COLO668 (cell line): ENCODE measurements around the gene FAM13C.

Source experiments
- DNase-seq: peaks from one replicate; lab custom pipeline; 2025; ENCODE audit not compliant: unreplicated experiment; lab: John Stamatoyannopoulos, UW

The FAM13C gene

DNA sequence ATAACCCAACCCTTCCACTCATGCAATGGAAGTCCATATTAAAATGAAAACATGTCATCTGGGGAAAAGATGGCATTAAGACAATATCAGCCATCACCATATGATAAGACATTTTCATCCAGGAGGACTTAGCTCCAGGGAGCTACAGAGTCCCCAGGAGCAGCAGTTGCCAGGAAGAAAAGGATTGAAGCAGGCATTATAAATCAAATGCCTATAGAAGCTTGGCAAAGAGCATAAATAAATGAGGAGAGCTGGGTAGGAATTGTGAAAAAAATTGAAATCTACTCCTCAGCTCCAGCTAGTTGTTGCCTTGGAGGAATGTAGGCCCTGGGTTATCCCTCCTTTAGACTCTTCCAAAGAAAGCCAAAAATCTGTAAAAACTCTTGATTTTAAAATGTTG, 42.5 kb downstream of the FAM13C start:
- DNase-seq = no peak

DNA sequence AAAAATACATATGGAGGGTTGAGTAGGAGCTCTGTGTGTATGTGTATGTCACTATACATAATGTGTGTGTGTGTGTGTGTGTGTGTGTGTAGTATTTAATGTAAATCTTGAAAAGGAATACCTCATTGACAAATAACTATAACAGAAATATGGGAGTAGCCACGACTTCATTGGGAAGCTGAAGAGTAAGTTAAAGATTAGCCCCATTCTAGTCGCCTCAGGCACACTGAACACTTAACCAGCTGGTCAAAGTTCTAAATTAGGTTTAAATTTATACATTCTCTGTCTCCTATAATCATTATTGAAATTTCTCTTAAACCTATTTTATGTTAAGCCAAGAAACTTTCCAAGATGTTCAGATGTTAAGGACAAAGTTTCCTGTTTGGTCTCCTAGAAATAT, 45.3 kb downstream of the FAM13C start:
- no peak for DNase-seq

DNA sequence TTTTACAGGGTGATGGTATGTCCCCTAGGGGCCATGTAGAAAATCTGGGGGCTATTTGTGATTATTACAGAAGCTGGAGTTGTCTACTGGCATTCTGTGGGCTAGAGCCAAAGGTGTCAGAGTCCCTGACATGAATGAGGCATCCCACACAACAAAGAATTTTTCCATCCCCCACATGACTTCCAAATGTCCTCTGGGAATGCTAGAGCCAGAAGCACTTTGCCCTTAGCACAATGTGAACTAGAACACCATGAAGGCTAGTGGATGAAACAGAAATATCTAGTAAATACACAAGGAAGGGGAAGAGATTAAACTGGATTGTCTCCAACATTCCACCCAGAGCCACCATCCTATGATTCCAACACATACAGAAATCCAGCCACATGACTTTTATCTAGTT, 46.9 kb downstream of the FAM13C start:
- DNase-seq = no peak

DNA sequence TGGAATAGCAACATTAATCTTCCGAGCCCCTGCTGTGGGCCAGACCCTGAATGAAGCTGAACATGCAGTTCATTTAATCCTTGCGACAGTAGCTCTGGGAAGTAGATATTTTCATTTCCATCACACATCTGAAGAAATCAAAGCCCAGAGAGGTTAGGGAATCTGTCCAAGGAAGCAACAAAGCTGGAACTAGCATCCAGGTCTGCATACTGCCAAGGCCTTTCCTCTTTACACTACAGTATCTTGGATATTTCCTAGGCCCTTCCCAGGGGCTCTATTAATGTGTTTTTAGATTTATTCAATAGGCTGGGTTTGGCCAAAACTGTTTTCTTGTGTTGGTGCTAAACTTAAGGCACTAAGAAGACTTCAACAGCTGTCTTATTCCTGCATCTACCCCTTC, 48.1 kb downstream of the FAM13C start:
- no peak for DNase-seq

DNA sequence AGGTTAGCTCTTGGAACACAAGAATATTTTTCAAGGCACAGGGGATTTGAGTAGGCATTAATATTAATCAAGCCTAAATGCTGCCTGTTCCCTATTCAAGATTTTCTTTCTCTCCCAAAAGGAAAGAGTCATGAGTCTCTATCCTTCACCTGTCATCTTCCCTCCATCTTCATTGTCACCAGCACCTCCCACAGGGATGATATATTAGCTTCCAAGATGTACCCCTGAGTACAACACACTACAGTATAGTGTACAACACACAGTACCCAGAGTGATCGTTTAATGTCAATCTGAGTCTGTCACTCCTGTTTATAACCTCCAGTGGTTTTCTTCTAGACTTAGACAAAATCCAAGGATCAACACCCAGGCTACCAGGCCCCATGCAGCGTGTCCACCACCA, 50.1 kb downstream of the FAM13C start:
- DNase-seq = no peak

DNA sequence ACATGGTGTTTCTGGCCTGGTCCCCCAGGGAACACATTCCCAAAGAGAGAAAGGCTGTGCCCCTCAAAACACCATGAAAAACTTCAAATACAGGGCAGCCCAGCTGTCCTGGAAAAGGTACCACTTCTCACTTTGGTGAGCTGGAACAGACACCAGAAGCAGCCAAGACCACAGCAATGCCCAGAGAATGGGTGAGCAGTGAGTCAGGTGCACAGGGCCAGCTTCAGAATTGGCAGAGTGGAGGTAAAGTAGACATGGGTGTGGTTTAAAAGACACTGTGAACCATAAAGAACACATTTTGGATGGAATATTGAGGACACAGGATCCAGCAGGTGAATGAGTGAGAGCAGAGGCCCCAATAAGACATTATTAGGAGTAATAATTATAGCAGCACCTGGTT, 51.3 kb downstream of the FAM13C start:
- no peak for DNase-seq

DNA sequence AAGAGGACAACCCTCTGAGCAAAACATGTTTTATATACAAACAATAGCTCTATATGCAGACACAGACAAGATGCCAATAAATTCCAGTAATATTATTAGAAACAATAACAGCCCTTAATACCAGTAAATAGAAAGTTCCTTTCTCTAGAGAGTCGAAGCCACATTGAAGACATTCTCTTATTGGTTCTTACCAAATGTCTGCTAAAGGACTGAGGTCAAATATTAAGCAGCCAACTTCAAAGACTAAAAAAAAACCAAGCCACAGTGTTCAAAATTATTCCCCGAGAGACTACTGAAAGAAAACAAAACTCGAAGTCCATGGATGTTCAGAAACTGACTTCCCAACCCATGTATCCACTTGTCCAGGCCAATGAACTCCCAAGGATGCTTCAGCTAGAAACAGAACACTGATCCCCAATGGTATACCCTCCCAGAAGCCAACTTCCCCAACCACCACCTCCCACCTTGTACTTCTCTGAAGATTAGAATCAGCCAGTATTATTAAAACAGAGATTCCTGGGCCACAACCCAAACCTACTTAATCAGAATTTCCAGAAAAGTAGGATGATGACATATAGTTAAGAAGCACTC, 51.9 kb downstream of the FAM13C start:
- no peak for DNase-seq

DNA sequence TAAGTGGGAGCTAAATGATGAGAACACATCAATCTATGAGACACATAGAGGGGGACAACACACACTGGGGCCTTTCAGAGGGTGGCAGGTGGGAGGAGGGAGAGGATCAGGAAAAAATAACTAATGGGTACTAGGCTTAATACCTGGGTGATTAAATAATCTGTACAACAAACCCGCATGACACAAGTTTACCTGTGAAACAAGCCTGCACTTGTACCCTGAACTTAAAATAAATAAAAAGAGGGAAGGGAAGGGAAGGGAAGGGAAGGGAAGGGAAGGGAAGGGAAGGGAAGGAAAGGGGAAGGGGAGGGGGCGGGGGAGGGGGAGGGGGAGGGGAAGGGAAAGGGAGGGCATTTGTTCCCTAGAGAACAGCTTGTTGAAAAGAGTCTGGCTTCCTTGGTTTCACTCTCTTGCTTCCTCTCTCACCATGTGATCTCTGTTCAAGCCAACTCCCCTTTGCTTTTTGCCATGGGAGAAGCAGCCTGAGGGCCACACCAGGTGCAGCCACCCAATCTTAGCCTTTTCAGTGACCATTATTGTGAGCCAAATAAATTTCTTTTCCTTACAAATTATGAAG, 57.7 kb downstream of the FAM13C start:
- DNase-seq = no peak

DNA sequence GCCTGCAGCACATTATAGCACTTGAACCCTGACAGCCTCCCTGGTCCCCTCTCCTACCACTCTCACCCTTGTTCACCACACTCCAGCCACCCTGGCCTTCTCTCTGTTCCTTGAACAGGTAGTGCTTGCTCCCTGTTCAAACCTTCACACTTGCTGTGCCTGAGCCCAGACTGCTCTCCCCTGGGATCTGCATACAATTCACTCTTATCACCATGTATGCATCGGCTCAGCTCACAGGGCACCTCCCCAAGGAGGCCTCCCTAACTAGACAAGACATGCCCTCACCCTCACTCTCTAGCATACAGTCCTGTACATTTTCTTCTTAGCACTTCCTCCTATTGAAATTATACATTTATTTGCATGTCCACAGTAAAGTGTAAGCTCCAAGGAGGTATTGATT, 59.3 kb downstream of the FAM13C start:
- DNase-seq = no peak

DNA sequence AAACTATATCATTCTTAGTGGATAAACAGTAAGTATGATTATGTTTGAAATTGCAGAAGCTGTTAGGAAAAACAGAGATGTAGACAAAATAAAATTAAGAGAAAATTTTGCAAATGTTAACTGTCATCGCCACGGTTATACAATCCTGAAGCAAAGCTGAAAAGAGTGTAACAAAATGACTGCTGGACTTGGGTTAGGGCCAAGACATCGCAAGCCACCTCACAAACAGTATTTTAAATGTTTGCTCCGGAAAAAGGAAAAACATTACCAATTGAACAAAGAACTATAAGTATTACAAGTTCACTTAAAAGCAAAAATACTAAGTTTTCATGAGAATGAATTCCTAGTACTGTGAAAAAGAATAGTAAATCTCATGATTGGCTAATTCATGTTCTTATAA, 60.0 kb downstream of the FAM13C start:
- no peak for DNase-seq

DNA sequence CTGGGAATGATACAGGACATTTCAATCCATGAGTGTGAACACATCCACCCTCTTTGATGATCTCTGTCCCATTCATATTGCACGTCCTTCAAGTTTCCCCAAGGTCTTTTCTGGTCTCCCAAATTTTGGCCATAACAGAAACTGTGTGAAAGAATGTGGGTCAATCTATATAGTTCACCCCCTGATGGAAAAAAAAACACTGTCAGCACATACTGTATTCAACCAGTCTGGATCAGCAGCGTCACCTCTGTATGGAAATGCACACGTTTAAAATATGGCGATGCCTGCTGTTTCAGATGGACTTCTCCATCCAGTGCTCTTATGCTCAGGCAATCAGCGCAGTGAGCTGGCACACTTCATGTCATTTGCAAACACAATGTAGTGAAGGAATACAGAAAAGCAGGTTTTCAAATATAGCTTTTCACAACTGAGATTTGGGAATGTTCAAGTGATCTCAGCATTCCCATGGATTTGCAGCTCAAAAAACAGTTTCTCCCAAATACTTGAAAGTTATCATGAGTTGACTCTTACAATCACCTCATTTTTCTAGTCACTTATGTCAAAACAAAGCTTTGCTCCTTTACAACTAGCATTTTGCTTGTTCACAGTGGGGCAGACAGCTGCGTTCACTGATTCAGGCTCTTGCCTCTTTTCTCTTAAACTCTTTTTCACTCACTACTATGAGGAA, 61.1 kb downstream of the FAM13C start:
- DNase-seq = no peak

DNA sequence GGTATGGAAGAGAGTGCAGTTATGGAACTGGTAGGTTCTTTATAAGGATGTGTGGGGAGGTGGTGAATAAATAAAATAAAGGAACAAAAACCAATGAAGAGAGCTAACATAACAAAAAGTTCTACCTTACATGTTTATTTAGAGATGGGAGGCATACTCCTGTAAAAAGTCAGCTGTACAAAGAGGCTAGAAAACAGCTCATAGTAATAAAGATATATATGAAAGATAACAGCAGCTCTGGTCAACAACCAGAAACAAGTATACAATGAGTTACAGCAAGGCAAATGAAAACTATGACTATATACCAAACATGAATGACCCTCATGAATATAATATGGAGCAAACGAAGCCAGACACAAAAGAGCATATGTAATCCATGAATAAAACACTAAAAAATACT, 62.0 kb downstream of the FAM13C start:
- no peak for DNase-seq

DNA sequence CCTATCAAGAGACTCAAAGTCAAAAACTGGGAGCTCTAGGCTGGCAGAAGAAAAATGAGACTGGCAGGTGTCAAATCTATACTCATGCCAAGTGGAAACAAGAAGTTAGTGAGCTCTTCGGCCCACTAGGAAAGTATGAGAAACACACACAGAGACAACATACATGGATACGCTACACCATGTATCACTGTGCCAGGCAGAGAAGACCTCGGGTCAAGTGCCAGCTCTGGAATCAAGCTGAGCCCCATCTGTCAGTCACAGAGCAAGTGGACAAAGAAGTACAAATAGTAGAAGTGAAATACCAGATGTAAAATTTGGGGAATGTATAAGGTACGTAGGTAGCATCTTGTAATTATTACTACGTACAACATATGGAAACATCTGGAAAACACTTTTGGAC, 62.4 kb downstream of the FAM13C start:
- DNase-seq = no peak

DNA sequence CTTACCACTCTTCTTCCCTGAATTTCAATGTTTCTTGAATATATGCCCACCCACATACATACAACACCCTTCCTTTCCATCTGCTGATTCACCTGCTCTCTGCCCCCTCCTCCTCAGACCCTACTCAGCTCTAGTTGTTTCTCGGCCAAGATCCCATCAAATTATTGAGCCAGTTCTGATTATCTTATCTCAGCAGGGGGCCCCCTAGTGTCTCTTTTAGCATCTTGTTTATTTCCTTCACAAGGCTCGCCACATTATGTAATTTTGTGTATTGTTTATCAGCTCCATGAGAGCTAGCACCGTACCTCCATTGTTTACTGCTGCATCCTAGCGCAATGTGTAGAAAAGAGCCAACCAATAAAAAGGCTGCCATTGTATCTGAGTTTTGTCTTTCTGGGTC, 71.9 kb downstream of the FAM13C start:
- DNase-seq = no peak

DNA sequence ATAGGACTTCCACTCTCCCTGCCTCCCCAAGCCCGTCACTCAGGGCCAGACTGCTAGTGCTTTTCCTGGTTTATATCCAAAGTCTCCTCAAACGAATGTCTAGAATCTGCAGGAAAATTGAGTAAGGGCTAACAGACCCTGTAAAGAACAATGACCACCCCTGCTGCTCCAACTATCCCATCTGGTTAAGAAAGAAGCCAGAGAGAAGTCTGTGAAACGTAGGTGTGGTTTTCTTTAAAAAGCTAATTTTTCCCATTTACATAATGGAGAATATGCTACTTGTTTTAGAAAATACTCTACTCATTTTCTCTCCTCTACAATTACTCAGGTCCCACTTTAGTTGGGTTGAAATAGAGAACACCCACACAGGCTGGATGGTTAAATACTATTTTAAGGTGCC, 72.5 kb downstream of the FAM13C start:
- DNase-seq = no peak

DNA sequence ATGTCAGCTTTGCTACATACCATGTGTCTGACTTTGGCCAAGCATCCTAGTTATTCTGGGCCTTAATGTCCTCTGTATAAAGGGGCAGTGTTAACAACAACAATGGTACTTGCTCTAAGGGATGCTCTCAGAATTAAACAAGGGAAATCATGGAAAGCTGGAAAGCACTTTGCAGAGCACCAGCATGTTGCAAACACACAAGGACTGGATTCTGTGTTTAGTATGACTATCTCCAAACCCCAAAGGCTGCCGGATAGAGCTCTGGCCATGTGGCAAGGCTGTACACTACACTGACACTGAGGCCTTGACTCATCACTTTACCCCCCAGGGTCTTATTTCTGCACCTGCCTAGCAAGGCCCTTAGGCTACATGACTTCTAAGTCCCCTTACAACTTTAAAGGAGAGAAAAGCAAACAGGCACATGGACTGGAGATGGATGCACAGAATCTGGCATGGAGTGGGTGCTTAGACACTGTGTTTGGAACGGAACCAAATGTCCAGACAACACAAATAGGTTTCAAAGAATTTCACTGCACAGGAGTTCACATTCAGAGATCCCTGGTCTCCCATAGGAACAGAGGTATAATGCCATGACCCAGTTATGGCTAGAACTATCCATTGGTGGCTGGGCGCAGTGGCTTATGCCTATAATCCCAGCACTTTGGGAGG, 74.6 kb downstream of the FAM13C start:
- no peak for DNase-seq

DNA sequence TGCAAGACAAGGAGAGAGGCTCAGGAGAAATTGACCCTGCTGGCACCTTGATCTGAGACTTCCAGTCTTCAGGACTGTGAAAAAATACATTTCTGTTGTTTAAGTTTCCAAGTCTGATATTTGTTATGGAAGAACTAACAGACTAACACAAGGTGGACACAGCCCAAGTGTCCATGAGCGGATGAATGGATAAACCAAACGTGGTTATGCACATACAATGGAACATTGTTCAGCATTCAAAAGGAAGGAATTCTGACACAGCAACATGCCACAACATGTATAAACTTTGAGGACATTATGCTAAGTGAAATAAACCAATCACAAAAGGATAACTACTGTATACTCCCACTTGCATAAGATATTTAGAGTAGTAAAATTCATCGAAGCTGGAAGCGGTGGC, 76.5 kb downstream of the FAM13C start:
- DNase-seq = no peak

DNA sequence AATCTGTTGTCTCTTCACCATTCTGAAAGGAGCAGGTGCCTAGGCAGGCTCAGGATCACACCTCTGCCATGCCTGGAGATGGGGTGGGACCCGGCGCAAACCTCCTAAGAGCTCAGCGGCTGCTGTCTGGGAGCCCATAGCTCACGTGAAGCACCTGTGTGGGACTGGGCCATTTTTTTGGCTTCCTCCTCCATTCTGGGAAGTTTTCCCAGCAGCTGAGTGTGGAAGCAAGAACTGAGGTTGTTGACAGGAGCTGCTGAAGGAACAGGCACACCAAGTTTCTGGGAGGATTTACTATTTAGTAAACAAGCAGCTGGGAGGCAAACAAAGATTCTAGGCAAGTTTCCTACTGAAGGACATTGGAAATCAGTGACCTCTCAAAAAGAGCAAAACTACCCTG, 77.3 kb downstream of the FAM13C start:
- no peak for DNase-seq

DNA sequence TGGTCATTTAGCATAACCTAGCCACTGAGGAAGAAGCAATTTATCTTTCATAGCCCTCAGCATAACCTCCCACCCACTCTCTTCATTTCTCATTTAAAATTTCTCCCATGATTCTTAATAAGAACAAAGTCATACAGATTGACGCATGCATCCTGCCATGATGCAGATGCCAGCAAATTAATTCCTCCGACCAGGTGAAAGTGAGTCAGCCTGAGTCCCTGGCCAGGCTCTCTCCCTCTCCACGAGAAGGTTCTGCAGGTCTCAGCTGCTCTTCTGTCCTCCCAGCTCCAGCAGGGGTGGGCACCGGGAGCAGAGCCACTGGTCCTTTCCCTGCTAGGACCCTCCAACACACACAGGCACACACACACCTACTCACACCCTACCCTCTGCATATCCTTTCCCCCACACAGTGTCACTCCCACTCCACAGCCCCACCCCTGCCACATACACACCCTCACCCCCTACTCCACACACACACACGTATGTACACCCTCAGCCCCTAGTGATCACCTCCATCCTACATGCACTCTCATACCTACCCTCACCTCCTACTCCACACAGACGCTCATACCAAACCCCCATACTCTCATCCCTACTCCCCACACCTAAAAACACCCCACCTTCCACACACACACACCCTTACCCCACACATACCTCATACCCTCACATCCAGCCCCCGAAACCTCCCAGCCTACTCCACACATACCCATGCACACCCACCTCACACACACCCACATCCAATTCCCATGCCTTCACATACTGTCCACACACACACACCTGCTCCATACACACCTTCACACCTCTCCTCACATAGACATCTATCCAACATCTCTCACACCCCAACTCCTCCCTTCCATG, 78.0 kb downstream of the FAM13C start:
- DNase-seq = no peak

DNA sequence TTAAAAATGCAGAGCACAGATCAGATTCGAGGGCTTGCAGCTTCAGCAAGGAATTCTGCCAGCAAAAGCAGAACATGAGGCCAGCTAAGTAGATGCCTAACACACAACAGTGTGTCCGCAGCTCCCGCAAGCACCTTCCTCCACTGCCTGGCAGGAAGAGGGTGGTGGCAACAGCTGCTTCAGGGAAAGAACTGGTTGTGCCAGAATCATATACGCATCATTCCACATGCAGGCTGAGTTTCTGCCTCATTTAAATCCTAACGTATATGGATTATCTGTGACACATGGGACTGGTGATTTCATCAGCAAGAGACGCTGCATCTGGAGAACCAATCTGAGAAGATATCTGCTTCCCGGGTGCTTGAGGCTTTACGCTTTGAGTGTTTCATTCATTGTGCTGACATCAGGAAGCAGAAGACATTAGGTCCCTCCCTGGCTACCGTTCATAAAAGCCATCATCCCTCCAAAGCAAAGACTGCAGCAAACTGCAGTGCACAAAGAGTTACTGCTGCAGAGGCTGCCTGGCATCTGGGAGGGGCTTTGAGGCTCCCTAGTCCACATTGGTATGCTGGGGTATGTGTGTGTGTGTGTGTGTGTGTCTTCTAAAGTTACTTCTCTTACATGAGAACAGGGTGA, 78.8 kb downstream of the FAM13C start:
- no peak for DNase-seq

DNA sequence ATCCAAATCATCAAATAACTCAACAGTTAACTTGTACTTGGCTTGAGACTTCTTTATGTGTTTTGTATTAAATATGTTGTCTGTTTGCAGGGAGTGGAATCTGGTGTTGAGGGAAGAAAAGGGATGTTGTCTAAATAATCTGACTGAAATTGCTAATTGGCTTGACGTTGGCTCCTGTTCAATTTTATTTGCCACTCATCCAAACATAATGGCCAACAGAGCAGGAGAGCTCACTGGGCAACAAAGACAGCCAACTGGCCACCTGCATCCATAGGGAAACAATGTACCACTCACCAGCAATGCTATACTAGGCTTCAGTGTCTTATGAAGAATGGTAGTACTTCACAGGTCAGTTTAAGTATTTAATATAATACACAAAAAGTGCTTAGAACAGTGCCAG, 80.5 kb downstream of the FAM13C start:
- DNase-seq = no peak
